T follicular helper cell (primary cell): Measurements from ENCODE around the gene CEMIP2.
"Not testable (repeated sequence)": the region's sequence is repeated elsewhere in the genome, so short reads cannot be mapped to it uniquely, and the experiment has no call there.

Source experiments
- DNase-seq: peaks from one replicate; pipeline ENCODE4 v3.0.0-alpha.2; 2020; ENCODE audit warnings: low read depth

CEMIP2 gene

DNA sequence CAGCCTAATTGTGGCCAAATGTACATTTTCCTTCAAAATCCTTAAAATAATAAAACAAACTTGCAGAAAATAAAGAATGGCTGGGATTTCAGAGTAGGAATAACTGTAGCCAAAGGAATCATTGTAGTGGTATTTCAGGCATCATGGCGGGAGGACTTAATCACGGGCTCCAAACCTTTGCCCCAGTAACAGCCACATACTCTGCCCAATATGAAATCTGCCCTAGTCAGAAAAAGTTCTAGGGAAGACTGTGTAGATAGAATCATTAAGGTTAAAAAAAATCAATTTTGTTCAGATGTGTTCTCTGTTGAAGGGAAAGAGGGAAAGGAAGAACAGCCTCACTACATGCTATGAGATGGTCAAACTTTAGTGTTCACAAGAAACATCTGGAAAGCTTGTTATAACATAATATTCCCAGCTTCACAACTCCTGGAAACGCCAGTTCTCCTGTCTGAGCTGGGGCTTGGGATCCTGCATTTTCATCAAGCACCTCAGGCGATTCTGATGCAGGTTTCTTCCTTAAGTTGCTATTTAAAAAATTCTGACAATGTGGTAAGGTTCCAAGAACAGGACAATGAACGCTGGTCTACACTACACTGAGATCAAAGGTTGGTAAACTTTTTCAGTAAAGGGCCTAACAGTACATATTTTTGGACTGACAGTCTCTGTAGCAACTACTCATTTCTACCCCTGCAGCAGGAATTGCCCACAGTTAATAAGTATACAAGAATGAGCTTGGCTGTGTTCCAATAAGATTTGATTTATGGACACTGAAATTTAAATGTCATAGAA is 87.9 kb downstream of the CEMIP2 start:
- no peak for DNase-seq

DNA sequence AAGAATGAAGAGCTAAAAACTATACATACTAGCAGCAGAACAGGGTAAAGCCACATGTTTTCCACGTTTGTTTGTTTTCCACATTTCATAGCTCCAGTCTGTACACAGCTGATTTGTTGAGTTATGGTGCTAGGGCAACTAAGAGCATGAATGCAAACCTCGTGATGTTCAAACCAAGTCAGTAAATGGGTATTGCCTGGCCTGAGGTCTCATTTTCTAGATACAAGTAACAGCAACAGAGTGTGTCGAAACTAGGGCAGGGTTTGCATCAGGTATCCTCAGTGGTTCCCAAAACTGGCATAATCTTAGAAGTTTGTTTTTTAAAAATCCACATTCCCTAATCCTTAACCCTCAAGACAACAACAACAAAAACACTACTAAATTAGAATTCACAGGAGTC is 89.3 kb downstream of the CEMIP2 start:
- DNase-seq = no peak

GRCh38 chr9:71677209-71677608 is 91.1 kb downstream of the CEMIP2 start:
- DNase-seq = no peak

GRCh38 chr9:71676460-71676859 is 91.9 kb downstream of the CEMIP2 start:
- no peak for DNase-seq

DNA sequence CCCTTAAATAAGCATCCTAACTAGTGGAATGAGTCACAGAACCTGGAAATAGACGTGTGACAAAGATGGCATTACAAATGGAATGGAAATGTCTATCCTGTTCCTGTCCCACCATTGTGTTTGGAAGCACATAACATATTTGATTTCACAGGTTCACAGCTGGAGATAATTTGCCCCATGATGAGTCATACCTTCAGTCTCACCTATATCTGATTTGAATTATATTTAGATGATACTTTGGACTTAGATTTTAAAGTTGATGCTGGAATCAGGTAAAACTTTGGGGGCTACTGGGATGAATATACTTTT is 92.5 kb downstream of the CEMIP2 start:
- no peak for DNase-seq

- no peak for DNase-seq
These were observed 93.0 kb downstream of the CEMIP2 start for GRCh38 chr9:71675105-71675856.

DNA sequence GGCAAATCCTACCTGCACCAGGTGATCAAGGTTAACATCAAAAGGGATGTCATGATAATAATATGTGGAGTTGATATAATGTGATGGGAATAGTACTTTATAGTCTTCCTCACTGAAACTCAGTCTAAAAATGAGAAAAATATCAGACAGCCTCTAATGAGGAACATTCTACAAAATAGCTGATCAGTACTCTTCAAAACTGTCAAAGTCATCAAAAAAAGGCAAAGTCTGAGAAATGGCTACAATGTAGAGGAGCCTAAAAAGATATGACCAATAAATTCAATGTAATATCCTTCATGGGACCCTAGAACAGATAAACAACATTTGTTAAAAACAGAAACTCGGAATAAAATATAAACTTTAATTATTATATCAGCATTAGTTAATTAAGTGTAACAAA is 95.7 kb downstream of the CEMIP2 start:
- no peak for DNase-seq

DNA sequence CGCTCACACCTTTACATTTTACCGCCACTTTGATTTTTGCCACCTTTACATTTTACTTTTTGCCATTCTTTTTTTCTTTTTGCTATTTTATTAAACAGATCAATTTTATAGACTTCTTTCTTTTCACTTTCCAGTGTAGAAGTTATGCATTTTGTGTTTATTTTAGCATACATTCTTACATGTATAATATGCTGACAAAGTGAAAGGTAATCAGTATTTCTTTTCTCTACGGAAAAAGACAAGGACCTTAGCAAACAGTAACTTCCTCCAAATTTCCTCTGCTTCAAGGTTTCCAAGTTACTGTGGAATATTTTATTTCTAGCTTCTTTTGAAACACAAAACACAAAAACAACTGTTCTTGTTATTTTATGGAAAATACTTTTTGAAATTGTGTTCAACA is 97.0 kb downstream of the CEMIP2 start:
- DNase-seq = no peak

DNA sequence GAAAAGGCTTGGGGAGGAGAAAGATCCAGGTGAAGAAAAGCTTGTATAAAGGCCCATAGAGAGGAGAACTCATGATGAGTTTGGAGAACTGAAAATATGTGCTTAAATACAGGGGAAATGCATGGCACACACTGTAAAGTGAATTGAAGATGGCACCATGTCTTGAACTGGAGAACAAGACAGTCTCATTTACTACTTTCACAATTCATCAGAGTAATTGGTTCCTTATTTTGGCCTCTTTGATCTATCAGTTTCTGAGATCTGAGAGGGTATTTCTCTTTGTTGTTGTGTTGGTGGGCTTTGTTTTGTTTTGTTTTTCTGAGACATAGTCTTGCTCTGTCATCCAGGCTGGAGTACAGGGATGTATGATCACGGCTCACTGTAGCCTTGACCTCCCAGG is 98.2 kb downstream of the CEMIP2 start:
- no peak for DNase-seq

- no peak for DNase-seq
These were observed 98.9 kb downstream of the CEMIP2 start for GRCh38 chr9:71669284-71669995.

GRCh38 chr9:71668717-71669116 is 99.6 kb downstream of the CEMIP2 start:
- no peak for DNase-seq

- no peak for DNase-seq
These were observed 103.1 kb downstream of the CEMIP2 start for GRCh38 chr9:71665247-71665646.

DNA sequence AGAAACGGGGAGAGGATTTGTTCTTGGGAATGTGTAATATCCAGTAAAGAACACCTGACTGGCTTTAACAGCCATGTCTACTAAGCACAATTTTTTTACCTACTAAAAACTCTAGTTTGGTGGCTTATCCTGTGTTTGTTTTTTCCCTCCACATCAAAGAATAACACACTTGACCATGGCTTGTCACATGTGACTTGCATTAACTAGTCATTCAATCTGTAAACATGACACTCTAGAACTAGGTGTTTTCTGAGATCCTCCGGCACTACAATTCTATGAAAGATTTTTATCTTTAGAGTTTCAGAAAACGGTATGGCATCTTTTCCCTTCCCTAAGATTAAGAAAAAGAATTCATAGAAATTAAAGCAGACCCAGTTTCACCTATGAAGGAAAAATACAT is 103.7 kb downstream of the CEMIP2 start:
- DNase-seq = no peak

DNA sequence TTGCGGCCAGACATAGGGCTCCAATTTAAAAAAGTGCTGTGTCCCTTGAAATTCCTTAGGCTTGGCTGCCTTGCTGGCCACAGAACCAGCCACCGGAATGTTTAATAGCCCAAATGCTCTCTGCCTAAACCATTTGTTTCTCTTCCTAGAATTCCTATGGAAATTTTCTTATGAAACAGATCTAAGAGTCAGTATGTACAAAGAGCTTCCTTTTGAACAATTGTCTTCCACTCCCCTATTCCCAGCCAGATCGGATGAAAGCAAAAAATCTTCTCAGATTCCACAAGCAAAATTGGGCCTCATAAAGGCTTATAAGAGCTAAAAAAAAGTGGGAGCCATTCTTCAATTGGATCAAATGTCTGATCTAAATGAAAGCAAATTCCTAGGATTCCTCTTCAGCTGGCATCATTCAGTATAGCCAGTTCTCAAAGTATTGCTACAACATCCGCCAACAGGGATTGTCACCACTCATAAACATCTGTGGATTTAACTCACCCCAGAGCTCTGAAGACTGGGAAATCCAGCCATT is 104.3 kb downstream of the CEMIP2 start:
- DNase-seq = no peak

- no peak for DNase-seq
These were observed 105.1 kb downstream of the CEMIP2 start for GRCh38 chr9:71663216-71663615.

DNA sequence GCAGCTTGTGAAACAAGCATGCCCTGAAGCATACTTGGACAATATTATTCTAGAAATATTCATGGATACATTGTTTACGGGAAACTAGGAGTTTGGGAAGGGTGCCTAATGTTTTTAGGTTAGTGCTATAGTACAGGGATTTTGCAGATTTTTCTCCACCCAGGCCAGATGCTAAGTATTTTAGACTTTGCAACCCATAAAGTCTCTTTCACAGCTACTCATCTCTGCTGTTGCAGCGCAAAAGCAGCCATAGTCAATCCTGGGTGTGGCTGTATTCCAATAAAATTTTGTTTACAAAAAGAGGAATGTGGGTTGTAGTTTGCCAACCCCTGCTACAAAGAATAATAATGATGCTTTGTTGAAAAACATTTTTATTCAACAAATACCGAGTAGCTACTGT is 106.2 kb downstream of the CEMIP2 start:
- no peak for DNase-seq

- DNase-seq = not testable (repeated sequence)
These were observed 111.0 kb downstream of the CEMIP2 start for GRCh38 chr9:71657276-71657675.

GRCh38 chr9:71656496-71656895 is 111.8 kb downstream of the CEMIP2 start:
- no peak for DNase-seq

DNA sequence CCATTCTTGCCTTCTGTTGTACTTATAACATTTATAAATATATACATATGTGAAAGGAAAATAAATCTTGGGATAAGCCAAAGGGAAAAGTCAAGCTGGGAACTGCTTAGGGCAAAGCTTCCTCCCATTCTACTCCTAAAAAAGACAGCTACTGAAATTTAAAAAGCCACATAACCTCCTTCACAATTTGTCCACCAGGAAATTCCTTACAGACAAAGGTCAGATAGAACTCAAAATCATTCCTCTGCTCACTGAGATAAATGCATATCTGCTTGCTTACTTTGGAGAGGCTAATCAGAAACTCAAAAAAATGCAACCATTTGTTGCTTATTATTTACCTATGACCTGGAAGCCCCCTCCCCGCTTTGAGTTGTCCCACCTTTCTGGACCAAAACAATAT is 112.5 kb downstream of the CEMIP2 start:
- no peak for DNase-seq

DNA sequence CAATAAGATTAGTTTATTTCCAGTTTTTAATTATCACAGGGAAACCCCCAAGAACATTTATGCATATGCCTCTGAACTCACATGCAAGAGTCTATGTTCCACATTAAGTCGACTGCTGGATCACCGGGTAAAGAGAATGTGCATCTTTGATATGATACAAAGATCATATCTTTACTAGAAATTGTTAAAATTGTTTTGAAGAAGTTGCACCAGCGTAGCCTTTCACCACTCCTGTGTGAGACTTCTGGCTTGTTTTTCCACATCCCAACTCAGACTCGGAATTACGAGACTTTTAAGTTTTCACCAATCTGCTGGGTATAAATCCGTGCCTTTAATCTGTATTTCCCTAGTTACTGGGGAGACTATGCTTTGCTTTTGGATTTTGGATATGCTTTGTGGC is 113.2 kb downstream of the CEMIP2 start:
- DNase-seq = no peak

- no peak for DNase-seq
These were observed 115.8 kb downstream of the CEMIP2 start for GRCh38 chr9:71652480-71652879.

DNA sequence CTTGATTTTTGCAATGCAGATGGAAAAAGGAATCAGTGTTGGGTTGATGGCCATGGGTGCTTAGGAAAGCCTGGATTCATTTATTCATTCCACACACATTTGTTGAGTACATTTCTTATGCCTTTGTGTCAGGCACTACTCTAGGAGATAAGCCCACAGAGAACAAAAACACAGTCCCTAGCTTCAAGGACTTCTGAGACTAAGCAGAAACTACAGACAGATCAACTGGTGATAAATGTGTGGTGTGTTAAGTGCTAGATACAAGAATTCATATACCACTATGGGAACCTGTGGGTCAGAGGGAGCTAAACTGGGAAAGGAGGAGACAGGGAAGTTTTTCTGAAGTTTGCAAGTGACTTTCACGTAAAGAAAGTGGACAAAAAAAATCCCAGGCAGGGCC is 119.9 kb downstream of the CEMIP2 start:
- DNase-seq = no peak

GRCh38 chr9:71647094-71647591 is 121.2 kb downstream of the CEMIP2 start:
- no peak for DNase-seq
